SU-DHL-6 (cell line): ENCODE measurements around the gene SURF2.

Experiments
- CTCF ChIP-seq: fragments of 200-600 bp; sonication (generic); IDR thresholded peaks from one replicate; pipeline ENCODE4 v1.5.1; 2017; ENCODE audit warnings: antibody characterized with exemption, mild to moderate bottlenecking, low read length, moderate library complexity; ENCODE audit not compliant: insufficient read depth, poor library complexity, severe bottlenecking
- EZH2phosphoT487 ChIP-seq: fragments of 200-600 bp; sonication (generic), shearing (Covaris generic); conservative IDR thresholded peaks from 2 replicates; pipeline ENCODE4 v1.6.1; 2018; ENCODE audit warnings: mild to moderate bottlenecking, antibody characterized with exemption, low read length, moderate library complexity, mixed read lengths

GRCh38 chr9:133351908-133352634 is 4.3 kb upstream of the SURF2 start:
- TF ChIP-seq CTCF = peak; percentile 49
- TF ChIP-seq EZH2phosphoT487 = no peak
